Ramos (cell line): ENCODE data around the gene MIR17HG.

Experiments
- in situ Hi-C: fragments of 300-500 bp; cut with MboI; formaldehyde crosslinking; loops from one replicate; pipeline ENCODE4 v1.14.3; 2022; ENCODE audit warnings: low sequenced_read_pairs; ENCODE audit not compliant: unreplicated experiment

Gene MIR17HG

DNA sequence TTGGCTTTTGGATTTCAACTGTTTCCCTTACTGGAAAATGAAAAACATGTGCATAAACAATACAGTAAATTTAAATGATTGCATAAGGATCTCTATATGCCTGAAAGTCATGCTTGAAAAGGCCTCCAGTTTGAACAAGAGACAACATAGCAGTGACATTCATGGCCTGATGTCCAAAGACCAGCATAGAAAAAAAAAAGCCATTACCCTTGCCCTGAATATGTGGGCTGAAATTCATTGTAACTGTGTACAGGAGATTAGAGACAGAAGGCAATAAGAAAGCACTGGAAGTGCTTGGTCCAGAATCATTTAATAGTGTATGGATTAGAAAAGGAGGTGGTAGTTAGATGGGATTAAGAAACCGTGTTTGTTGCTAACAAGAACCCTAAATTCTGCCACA, 15.4 kb downstream of the MIR17HG start:
- in situ Hi-C loops: no loop called here

DNA sequence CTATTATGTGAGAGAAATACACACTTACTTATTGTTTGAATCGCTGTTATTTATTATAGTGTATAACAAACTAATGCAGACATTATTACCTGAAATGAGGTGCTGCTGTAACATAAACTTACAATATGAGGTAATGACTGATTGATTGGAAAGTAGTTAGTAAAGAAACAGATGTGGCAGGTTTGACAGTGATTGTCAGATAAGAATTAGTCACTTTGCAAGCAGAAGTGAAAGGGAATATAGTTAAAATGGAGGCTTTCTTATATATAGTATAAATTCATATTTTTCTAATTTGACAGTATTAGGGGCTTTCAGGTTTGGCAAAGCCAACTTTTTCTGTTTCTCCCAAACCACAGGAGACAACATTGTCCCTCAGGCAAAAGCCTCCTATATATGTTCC, 20.6 kb downstream of the MIR17HG start:
- in situ Hi-C loops: no loop called here

DNA sequence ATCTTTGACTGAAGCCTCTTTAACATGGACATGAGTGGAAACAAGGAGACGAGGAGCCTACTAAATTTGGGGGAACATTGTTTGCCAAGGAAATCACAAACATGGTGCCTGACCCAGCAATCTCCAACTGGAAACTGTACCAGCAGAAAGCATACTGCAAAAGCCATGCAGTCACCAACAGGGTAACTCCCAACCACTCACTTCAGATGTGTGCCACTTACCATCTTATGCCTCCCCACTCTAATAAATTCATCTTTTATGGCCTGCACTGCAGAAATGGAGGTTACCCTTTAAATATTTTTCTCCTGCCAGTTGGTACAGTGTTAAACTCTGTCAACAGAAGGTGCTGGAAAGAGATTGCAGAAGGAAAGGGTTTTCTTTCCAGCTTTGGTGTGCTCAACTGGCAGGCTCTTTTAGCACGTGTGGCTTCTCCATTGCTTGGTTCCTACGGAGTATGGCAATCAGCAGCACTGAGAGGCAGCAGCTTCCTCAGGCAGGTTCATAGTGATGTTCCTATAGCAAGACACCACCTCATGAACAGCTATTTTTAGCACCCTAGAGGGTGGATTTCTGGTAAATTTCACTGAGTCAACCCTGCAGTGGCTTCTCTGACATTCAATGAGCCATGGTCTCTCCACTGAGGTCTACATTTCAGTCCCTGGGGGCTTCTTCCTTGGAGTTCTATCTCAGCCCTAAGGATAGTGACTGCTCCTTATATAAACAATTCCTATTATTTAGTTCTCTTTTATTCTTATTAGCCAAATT, 21.4 kb downstream of the MIR17HG start:
- in situ Hi-C loops: no loop called here

DNA sequence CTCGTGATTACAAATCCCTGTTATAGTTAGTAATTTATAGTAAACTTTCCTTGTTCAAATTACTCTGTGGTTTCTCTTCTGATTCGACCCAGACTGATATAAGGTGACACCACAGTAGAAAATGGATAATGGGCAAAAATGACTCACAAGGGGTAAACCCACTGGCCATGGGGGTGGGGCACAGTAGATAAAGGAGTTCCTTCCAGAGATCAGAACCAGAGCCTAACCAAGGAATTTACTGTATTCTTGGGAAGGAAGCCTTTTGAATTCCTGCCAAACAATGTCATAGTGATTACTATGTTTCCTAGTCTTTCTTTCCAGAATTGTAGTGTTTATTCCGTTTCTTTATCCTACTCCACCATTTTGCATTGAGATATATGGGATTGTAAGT, 21.9 kb downstream of the MIR17HG start:
- in situ Hi-C loops: no loop called here

DNA sequence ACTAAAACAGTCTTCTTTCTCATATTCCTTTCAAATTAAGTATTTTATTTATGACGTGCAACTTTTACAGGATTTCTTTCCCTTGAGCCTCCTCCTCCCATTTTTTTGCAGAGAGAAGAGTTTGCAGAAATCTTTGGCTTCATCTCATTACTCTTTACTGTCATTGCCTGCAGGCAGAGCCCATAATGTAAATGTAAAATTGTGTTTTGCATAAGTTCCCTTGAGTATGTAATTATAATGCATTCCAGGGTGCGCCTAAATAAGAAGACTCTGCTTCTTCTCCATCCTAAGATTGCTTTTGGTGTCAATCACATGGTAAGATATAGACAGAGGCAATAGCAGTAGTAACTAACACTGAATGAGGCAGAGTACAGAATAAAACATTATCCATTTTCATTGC, 23.0 kb downstream of the MIR17HG start:
- in situ Hi-C loops: no loop called here

DNA sequence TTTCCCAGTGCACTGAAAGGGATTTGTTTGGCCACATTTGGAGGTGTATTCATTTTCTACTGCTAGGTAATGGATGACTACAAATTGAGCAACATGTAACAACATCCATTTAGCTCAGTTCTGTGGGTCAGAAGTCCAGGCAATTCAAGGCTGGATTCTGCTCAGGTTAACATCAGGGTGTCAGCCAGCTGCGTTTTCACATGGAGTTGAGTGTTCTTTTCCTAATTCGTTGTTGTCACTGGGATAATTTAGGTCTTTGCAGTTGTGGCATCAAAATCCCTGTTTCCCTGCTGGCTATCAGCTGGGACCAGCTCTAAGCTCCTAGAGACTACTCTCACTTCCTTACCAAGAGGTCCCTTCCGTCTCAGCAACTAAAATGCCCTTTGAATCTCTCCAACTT, 25.4 kb downstream of the MIR17HG start:
- in situ Hi-C loops: no loop called here

DNA sequence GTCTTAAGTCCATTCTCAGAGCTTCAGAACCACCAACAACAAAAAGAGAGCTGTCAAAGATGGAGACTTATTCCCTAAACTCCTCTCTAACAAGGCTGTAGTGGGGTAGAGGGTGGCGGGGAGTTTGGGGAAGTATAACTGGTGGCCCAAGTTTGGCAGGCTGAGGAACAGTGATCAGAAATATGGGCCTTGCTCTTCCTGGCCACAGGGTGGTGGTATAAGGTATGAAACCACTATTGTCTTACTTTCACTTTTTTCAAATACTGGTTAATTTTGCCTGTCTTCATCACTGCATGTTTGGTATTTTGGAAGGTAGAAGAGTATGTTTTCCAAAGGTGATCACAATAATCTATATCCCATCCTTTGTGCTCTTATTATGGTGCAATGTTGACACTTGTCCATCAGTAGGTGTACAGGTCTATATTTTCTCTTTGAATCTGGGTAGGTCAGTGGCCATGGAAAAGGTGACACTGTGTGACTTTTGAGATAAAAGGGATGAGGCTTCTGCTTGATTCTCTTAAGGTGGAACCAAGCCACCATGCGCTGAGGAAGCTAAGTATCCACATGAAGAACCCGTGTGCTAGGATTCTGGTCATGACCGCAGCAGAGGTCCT, 27.7 kb downstream of the MIR17HG start:
- in situ Hi-C loops: no loop called here

DNA sequence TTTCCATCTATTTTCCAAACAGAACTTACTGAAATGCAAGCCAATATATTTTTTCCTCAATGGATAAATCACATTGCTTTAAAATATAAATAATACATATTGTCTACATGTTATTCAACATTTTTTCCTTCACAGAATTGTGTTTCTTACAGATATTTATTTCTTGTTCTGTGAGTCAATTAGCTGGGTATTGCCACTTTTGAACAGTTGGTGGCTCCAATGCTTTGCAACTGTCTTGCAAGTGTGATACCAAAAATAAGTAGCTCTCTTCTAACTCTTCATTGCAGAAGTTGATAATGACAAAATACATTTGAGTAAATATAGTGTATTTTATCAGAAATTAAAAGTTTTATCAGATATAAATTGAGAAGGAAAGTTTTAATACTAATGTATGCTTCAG, 33.9 kb downstream of the MIR17HG start:
- in situ Hi-C loops: loop anchor here (10.0 kb wide), 1 partner anchor 63 kb away; no protein-coding TSS in a partner anchor

DNA sequence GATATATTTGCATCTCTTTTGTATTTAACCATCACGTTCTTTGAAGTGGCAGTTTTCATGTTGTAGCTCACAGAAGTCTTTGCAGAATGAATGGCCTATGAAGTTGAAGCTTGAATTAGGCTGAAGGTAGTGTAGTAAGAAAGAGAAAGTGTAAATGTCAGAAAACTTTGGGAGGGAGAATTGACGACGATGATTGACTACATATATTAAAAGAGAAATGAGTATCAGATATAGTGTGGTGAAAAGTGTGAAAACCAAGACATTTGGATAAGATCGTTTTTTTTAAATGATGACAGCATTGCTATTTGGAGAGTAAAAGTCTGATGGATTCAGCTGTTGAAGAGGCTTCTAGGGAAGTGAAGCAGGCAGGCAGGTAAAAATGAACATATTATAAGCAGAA, 36.3 kb downstream of the MIR17HG start:
- in situ Hi-C loops: loop anchor here (10.0 kb wide), 1 partner anchor 61 kb away; no protein-coding TSS in a partner anchor

DNA sequence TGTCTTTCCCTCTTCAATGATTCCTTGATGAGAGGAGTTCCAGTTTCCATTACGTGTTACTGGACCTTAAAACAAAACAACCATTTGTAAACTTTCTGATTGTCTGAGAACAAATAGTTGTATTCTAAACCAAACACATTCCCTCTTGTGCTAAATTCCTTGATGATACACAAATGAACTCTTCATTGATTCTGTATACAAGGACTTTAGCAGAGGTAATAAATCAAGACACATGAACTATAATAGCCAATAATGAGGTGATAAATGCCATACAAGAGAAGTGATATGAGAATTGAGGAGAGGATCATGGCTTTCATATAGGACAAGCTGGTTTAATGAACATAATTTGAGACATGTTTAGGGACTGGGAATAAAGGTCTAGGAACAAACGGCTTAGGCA, 37.4 kb downstream of the MIR17HG start:
- in situ Hi-C loops: loop anchor here (10.0 kb wide), 1 partner anchor 60 kb away; no protein-coding TSS in a partner anchor

DNA sequence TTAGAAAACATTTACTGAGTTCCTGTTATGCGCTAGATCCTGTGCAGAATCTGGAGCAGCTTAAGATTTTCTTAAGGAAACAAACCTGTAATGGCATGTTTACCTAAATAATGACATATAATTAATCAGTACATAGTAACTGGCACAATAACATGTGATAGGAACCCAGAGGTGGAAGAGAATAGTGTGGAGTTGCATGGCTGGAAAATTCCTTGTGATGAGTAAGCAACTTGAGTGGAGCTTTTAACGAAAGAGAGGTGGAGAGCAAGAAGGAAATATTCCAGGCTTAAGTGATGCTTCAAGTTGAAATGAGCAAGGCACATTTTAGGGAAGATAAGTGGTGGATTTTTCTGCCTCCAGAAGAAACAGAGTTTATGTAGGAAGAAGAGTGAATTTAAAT, 41.7 kb downstream of the MIR17HG start:
- in situ Hi-C loops: loop anchor here (10.0 kb wide), 1 partner anchor 56 kb away; no protein-coding TSS in a partner anchor

DNA sequence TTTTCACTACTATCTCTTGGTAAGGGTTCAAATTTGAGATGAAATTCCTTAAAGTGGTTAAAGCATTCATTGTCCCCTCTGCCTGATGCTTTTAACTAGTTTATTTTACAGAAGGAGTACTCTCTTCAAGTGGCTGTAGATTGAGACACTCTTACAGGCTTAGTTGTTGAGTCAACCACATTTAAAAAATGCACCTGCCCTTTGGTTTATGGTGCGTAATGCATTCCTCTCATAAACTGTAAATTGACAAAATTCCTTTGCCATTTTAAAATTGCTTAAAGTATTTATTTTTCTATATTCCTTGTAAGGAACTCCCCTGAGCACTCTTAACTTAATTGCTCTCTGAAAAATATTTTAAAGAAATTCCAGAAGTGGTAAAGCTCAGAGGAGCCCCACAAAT, 50.1 kb downstream of the MIR17HG start:
- in situ Hi-C loops: no loop called here

DNA sequence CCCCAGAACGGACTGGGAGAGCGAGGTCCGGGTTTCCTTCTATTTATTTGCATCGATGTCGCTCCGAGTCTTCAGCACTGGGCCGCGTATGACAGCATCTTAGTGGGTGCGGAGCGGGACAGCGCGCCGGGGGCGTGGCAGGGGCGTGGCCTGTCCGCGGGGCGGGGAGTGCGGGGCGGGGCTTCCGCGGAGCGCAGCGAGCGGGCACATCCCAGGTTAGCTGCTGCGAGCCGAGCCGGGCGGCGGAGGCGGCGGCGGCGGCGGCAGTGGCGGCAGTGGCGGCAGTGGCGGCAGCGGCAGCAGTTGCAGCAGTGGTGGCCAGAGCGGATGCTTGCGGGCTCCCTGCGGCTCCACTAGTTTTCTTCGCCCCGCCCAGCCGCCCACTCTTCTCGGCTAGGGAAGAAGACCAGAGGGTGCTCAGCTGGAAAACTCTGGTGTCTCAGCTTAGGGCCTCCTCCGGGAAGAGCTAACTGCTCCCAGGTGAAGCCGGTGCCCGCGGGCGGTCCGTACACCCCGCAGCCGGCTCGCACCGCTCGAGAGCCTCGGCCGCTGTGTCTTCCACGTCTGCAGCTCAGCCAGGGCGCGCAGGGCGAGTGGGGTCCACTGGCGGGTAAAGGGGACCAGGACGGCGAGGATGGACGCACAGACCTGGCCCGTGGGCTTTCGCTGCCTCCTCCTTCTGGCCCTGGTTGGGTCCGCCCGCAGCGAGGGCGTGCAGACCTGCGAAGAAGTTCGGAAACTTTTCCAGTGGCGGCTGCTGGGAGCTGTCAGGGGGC, 51.1 kb downstream of the MIR17HG start, which contains the start of gene GPC5:
Gene GPC5, plus strand, starts transcription at position 209 of the 776 bp plus-strand sequence.
- in situ Hi-C loops: no loop called here

DNA sequence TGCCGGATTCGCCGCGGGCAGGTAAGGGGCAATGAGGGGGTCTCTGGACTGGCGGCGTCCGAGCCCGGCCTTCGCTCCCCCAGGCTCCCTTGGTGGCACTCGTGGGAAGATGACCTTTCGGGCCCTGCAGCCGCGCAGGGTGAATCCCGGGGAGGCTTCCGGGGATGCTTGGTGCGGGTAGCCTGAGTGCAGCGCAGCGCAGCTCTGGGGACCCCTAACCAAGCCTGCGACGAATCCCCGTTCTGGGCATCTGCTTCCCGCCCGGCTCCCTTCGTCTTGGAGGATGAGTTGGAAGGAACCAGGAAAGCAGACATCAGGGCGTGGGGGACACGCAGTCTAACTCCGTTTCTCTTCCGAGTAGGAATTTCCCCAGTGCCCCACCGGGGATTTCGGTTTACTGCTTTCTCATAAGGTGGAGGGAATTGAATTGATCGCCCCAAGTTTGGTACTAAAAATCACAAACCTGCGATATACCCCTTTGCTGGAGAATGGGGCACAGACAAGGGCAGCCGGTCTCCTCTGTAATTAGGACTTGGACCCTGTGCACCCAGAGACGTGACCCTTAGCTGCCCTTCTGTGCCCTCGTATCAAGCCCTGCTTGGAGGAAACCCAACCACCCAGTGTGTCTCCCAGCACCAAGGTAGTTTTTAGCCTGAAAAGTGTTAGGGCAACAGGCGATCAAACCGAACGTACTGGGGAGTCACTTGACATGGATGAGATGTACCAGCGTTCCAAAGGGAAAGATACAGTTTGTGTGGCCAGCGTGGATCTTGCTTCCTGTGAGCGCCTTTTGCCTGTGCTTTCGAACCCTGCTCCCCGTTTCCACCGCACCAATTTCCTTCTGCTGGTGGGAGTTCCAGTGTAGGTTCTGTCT, 51.9 kb downstream of the MIR17HG start:
- in situ Hi-C loops: loop anchor here (10.0 kb wide), 1 partner anchor 265 kb away; no protein-coding TSS in a partner anchor

DNA sequence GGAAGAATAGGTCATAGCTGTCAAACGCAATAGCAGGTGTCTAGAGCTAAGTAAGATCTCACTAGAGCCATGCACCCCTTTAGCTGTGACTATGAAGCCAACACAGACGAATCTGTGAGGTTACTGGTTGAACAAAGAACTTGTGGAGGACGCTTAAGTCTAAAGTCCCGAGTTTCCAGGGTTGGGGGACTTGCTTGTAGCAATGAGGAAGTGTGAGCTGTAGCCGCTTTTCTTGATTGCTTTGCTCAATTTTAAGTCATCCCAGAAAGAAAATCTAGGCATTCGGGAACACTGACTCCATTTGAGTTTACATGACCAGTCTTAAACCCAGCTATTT, 52.5 kb downstream of the MIR17HG start:
- in situ Hi-C loops: loop anchor here (10.0 kb wide), 1 partner anchor 265 kb away; no protein-coding TSS in a partner anchor

DNA sequence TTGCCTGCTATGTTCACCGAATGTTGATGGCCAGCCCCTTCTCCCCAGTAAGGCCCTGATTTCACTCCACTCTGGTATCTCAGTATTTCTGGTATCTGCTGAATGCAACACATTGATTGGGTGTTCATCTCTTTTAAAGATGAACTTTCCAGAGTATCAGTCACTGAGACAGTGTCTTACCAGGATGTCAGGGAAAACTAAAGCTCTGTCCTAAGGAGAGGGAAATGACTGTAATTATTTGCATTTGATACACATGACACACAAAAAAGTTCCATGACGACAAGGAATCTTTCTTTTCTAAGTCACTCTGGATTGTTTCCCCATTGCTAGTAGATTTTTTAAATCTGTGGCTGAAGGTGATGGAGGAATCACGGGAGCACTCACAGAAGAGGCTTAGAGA, 53.2 kb downstream of the MIR17HG start:
- in situ Hi-C loops: loop anchor here (10.0 kb wide), 1 partner anchor 266 kb away; no protein-coding TSS in a partner anchor

DNA sequence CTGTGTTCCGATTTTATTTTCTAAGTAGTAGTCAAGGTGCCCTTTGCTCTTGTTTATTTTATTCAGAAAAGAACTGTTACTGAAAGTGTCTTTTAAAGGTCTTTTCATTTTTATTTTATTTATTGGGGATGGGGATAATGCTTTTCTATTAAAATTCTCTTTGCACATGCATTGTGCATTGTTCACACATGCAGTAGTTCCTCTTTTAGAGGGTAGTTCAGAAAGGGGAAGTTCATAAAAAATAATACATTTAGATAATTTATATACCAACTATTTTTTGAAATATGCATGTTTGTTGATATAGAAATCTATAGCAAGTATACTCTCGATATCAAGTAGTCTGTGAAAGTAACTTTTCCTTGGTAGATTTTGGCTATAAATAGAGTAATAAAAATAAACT, 54.4 kb downstream of the MIR17HG start:
- in situ Hi-C loops: loop anchor here (10.0 kb wide), 1 partner anchor 267 kb away; no protein-coding TSS in a partner anchor
